Kidney (tissue), 14 donors: ENCODE measurements around the gene FHOD3. TPM values are rescaled to one million over a fixed set of nuclear protein-coding genes. Genes with fewer than 3 reads are reported as not detected.
A peak's percentile ranks its signal among the peaks of the same experiment; 100 is the strongest.

ENCODE experiments used
- DNase-seq, 5 donors: peaks; one replicate each; pipeline ENCODE4 v3.0.0-alpha.2; 2013 to 2020
- FAIRE-seq: peaks from 2 replicates; lab custom pipeline; 2012; peaks lifted over from hg19 to GRCh38; lab: Jason Lieb, UNC
- H3K27ac ChIP-seq, 2 donors: one replicate each; pipeline ENCODE4 v1.7.0; 2013; ENCODE audit warnings: low read depth in 2 of 2, low read length in 2 of 2, inconsistent platforms in 1 of 2
- H3K27me3 ChIP-seq: one replicate; pipeline ENCODE4 v1.7.1; 2013; ENCODE audit warnings: low read length, inconsistent platforms; ENCODE audit not compliant: control insufficient read depth, insufficient read depth
- H3K36me3 ChIP-seq, 3 donors: one replicate each; pipeline versions ENCODE4 v1.7.0 to v1.7.1; 2013; ENCODE audit warnings: low read length in 3 of 3, control low read depth in 1 of 3, inconsistent platforms in 1 of 3; ENCODE audit not compliant: insufficient read depth in 3 of 3, control insufficient read depth in 2 of 3
- H3K4me1 ChIP-seq, 3 donors: one replicate each; pipeline versions ENCODE4 v1.7.0 to v1.7.1; 2013; ENCODE audit warnings: low read length in 3 of 3, inconsistent platforms in 1 of 3, low read depth in 1 of 3; ENCODE audit not compliant: control insufficient read depth in 2 of 3, insufficient read depth in 2 of 3
- H3K4me3 ChIP-seq, 3 donors: one replicate each; pipeline versions ENCODE4 v1.7.0 to v1.8.1; 2013; ENCODE audit warnings: low read length in 3 of 3, control low read depth in 1 of 3, inconsistent platforms in 1 of 3
- H3K9ac ChIP-seq, 3 donors: one replicate each; pipeline versions ENCODE4 v1.7.0 to v1.7.1; 2013; ENCODE audit warnings: low read length in 3 of 3, control low read depth in 1 of 3, inconsistent platforms in 1 of 3
- H3K9me3 ChIP-seq, 3 donors: one replicate each; pipeline versions ENCODE4 v1.7.0 to v1.7.1; 2013; ENCODE audit warnings: low read length in 3 of 3, control low read depth in 1 of 3, inconsistent platforms in 1 of 3; ENCODE audit not compliant: control insufficient read depth in 2 of 3, insufficient read depth in 1 of 3
- intact Hi-C: fragments of 100-400 bp; cut with DNase I; formaldehyde crosslinking; loops from one replicate; pipeline ENCODE4 v1.11.1; 2022
- polyA plus RNA-seq: library from polyadenylated mRNA; stranded (reverse); fragments of 350-450 nt; fragmentation: Illumina TruSeq; extraction: RNeasy Lipid Tissue Mini Kit (QIAGEN cat#74804); gene quantifications from one replicate; pipeline ENCODE4 v1.2.3, GENCODE V29; 2014; ENCODE audit warnings: low read depth, low replicate concordance; ENCODE audit not compliant: insufficient read depth
- total RNA-seq: library from RNA; stranded (reverse); fragmentation: NEBNext Ultra II Directional; extraction: Animal tissue kit (Norgen Biotek cat#: 25700); gene quantifications from one replicate; pipeline ENCODE4 v1.2.1, GENCODE V29; 2021
- TF ChIP-seq, protein P1 (sequence below): IDR thresholded peaks from 3 replicates; pipeline ENCODE4 v1.5.1; 2012; ENCODE audit warnings: mild to moderate bottlenecking, moderate library complexity, borderline replicate concordance; ENCODE audit not compliant: insufficient read depth; ENCODE audit errors: extremely low read depth
- donor health status: control.
- donor health status: control.
- donor health status: control.
- donor health status: control.
- donor health status: control.
- donor health status: DM: yes; HTN: yes; CAD: no.
- donor health status: Normal renal cell carcinoma (clear cell type).

FHOD3 gene
- total and polyA plus RNA-seq, 2 donors from 2014 or later = 21.5 to 28.0 TPM

DNA sequence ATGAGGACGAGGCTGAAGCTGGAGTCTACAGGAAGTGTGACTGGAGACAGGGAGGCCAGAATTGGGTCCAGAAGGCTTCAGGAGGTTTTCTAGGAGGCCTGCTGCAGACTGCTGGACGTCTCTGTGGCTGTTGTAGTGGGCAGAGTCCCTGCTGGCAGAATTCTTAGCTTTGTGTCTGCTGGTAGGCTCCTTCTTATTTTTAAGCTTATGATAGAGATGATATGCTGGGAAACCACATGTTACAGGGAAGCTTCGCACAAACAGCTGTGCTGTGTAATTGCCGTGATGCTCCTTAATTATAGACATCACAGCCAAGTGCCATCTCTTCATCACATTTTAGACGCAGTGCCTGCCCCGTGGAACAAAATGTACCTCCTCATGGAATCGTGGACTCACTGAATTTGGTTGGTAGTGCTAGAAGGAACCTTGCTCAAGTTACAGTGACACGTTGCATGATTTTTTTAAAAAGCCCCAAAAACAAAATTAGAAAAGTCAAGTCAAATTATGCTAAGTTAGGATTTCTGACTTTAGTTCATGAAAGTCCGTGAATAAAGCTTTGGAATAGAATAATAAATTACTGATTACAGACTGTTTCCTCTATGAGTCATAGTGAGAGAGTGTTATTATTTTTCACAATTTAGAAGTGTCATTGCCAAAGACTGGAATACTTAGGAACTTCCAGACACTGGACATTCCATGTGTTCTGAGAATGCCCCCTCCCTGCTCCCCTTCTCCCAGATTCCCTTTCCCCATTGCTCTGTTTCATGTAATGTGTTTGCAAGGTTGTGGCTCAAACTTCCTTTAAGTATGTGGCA lies 144.1 kb downstream of the FHOD3 start:
- FAIRE-seq (peak; percentile 52), DNase-seq (no peak)
- Histone ChIP-seq H3K27ac (peak overlapping the region; percentile 14 to 51), H3K9me3 (no peaks in the 10 kb centered on the region), H3K36me3 (no peaks in the 10 kb centered on the region), H3K4me3 (no peak overlapping the region), H3K27me3 (no peaks in the 10 kb centered on the region), H3K4me1 (peaks cover 0 to 23% (median 17%) of the 10 kb centered on the region in 3 donors), H3K9ac (no peak overlapping the region)
- TF ChIP-seq, protein P1, sequence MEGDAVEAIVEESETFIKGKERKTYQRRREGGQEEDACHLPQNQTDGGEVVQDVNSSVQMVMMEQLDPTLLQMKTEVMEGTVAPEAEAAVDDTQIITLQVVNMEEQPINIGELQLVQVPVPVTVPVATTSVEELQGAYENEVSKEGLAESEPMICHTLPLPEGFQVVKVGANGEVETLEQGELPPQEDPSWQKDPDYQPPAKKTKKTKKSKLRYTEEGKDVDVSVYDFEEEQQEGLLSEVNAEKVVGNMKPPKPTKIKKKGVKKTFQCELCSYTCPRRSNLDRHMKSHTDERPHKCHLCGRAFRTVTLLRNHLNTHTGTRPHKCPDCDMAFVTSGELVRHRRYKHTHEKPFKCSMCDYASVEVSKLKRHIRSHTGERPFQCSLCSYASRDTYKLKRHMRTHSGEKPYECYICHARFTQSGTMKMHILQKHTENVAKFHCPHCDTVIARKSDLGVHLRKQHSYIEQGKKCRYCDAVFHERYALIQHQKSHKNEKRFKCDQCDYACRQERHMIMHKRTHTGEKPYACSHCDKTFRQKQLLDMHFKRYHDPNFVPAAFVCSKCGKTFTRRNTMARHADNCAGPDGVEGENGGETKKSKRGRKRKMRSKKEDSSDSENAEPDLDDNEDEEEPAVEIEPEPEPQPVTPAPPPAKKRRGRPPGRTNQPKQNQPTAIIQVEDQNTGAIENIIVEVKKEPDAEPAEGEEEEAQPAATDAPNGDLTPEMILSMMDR = no peak
- intact Hi-C loops = no loop called here

DNA sequence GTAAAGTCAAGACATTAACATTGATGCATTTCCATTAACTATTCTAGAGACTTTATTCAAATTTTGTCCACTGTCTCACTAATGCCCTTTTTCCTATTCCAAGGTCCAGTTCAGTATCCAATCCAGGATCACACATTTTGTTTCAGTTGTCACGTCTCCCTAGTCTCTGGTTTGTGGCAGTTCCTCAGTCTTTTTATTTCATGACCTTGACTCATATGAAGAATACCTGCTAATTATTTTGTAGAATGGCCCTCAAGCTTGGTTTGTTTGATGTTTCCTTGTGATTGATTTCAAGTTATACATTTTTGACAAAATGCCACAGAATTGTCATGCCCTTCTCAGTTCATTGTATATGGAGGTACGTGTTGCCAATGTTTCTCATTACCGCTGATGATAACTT lies 145.2 kb downstream of the FHOD3 start:
- H3K4me3 ChIP-seq = no peak overlapping the region
- intact Hi-C loops = no loop called here
- H3K36me3 ChIP-seq = no peaks in the 10 kb centered on the region
- H3K9ac ChIP-seq = no peak overlapping the region
- FAIRE-seq (no peak), DNase-seq (no peak)
- H3K9me3 ChIP-seq = no peaks in the 10 kb centered on the region
- H3K27ac ChIP-seq = peak overlapping the region in 1 of 2 donors; percentile 17
- H3K4me1 ChIP-seq = peaks cover 0 to 23% (median 17%) of the 10 kb centered on the region in 3 donors
- no peaks in the 10 kb centered on the region for H3K27me3 ChIP-seq
- TF ChIP-seq, protein P1 = no peak

DNA sequence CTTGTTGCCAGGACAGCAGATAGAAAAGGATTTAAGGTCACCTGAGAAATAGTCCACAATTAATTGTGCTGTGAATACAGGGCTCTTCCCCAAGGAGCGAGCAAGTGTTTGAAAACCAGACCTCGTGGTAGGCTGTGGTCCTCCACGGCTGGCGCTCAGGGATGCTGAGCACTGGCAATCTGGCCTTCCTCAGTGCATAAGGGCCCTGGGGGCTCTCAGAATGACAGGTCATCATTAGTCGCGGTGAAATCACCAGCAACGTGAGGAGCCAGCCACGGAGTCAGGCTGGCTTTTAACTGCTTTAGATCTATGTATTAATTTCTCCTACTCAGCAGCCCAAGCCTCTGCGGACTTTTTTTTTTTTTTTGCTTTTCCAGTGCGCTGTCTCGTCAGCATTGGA lies 148.5 kb downstream of the FHOD3 start:
- Histone ChIP-seq H3K27me3 (no peaks in the 10 kb centered on the region), H3K9ac (no peak overlapping the region), H3K9me3 (no peaks in the 10 kb centered on the region), H3K27ac (no peak overlapping the region), H3K4me1 (peaks cover 0 to 19% (median 6%) of the 10 kb centered on the region in 3 donors), H3K4me3 (no peak overlapping the region), H3K36me3 (no peaks in the 10 kb centered on the region)
- DNase-seq (no peak), FAIRE-seq (no peak)
- intact Hi-C loops = no loop called here
- TF ChIP-seq, protein P1 = no peak
